SK-N-SH (cell line): ENCODE measurements around the gene FADS3. TPM values are rescaled to one million over a fixed set of nuclear protein-coding genes. Genes with fewer than 3 reads are reported as not detected.

Source experiments
- CTCF ChIA-PET: fragments of 300-600, 350-600 bp; formaldehyde crosslinking; extraction: SDS; loops from one replicate; lab custom pipeline; 2021; lab: Yijun Ruan, JAX
- POLR2A ChIA-PET: fragments of 350-600 bp; sonication (Branson Sonifier 250); formaldehyde crosslinking; extraction: SDS; loops from one replicate; lab custom pipeline; 2020; ENCODE audit warnings: antibody characterized with exemption, inconsistent platforms; lab: Yijun Ruan, JAX
- DNase-seq: peaks from one replicate; pipeline ENCODE4 v3.0.0; 2012
- H2AFZ ChIP-seq: fragments of 200-600 bp; sonication (generic); 2 replicates; pipeline ENCODE4 v1.8.1; 2016; ENCODE audit warnings: antibody characterized with exemption, mild to moderate bottlenecking, low read depth
- H3F3A ChIP-seq: fragments of 200-600 bp; sonication (generic); replicated peaks from 2 replicates; pipeline ENCODE3; 2016; ENCODE audit warnings: antibody characterized with exemption, mild to moderate bottlenecking; ENCODE audit not compliant: insufficient read depth
- H3K27ac ChIP-seq, 2 experiments: fragments of 200-500 bp in 1 of 2; fragments of 200-600 bp in 1 of 2; sonication (Bioruptor generic) in 1 of 2; sonication (generic), shearing (Covaris generic) in 1 of 2; 2 replicates each; pipeline versions ENCODE4 v1.5.1 to v1.6.1; 2014 to 2016; ENCODE audit warnings: low read depth in 2 of 2, inconsistent platforms in 1 of 2, low read length in 1 of 2, mild to moderate bottlenecking in 1 of 2, mixed read lengths in 1 of 2
- H3K27me3 ChIP-seq: fragments of 200-600 bp; sonication (generic), shearing (Covaris generic); 2 replicates; pipeline ENCODE4 v1.6.1; 2016; ENCODE audit warnings: mixed run types; ENCODE audit not compliant: insufficient read depth
- H3K36me3 ChIP-seq, 2 experiments: fragments of 200-500 bp in 1 of 2; fragments of 200-600 bp in 1 of 2; sonication (Bioruptor generic) in 1 of 2; sonication (generic) in 1 of 2; replicated peaks in 1 of 2; 2 replicates each; pipeline versions ENCODE3 to v1.5.1; 2014 to 2016; ENCODE audit warnings: low read length in 1 of 2, mild to moderate bottlenecking in 1 of 2; ENCODE audit not compliant: insufficient read depth in 2 of 2, control insufficient read depth in 1 of 2
- H3K4me1 ChIP-seq, 2 experiments: fragments of 200-500 bp in 1 of 2; fragments of 200-600 bp in 1 of 2; sonication (Bioruptor generic) in 1 of 2; sonication (generic), shearing (Covaris generic) in 1 of 2; 2 replicates each; pipeline versions ENCODE4 v1.5.1 to v1.6.1; 2014 to 2016; ENCODE audit warnings: low read depth in 1 of 2, low read length in 1 of 2, mixed run types in 1 of 2; ENCODE audit not compliant: insufficient read depth in 2 of 2, control insufficient read depth in 1 of 2
- H3K4me2 ChIP-seq: fragments of 200-600 bp; sonication (generic), shearing (Covaris generic); 2 replicates; pipeline ENCODE4 v1.6.1; 2017; ENCODE audit warnings: mixed run types
- H3K4me3 ChIP-seq, 2 experiments: fragments of 200-500 bp in 1 of 2; fragments of 200-600 bp in 1 of 2; sonication (Bioruptor generic) in 1 of 2; sonication (generic), shearing (Covaris generic) in 1 of 2; 2 replicates each; pipeline versions ENCODE4 v1.5.1 to v1.8.1; 2014 to 2016; ENCODE audit warnings: low read depth in 2 of 2, inconsistent platforms in 1 of 2, low read length in 1 of 2, mild to moderate bottlenecking in 1 of 2, mixed read lengths in 1 of 2, moderate library complexity in 1 of 2
- H3K79me2 ChIP-seq: fragments of 200-600 bp; sonication (generic); 2 replicates; pipeline ENCODE4 v1.8.1; 2017; ENCODE audit warnings: mild to moderate bottlenecking; ENCODE audit not compliant: insufficient read depth
- H3K9ac ChIP-seq: fragments of 200-600 bp; sonication (generic); 2 replicates; pipeline ENCODE4 v1.6.1; 2017; ENCODE audit warnings: mixed run types
- H3K9me2 ChIP-seq: fragments of 200-600 bp; sonication (generic); 2 replicates; pipeline ENCODE4 v1.6.1; 2017; ENCODE audit warnings: mixed run types
- H3K9me3 ChIP-seq: fragments of 200-600 bp; sonication (generic); 2 replicates; pipeline ENCODE4 v1.6.1; 2017; ENCODE audit warnings: mixed run types, mild to moderate bottlenecking, moderate library complexity
- H4K20me1 ChIP-seq: fragments of 200-600 bp; sonication (generic); 2 replicates; pipeline ENCODE4 v1.6.1; 2017; ENCODE audit warnings: mild to moderate bottlenecking, mixed run types; ENCODE audit not compliant: insufficient read depth
- CTCF ChIP-seq: fragments of 200-600 bp; sonication (generic); IDR thresholded peaks from 2 replicates; pipeline ENCODE4 v1.6.1; 2017; ENCODE audit warnings: antibody characterized with exemption, mild to moderate bottlenecking, moderate library complexity
- EZH2phosphoT487 ChIP-seq: fragments of 200-600 bp; sonication (generic); IDR thresholded peaks from 2 replicates; pipeline ENCODE4 v1.6.1; 2017; ENCODE audit warnings: low read depth, mixed run types, mild to moderate bottlenecking, antibody characterized with exemption, moderate library complexity, borderline replicate concordance
- FOXM1 ChIP-seq: IDR thresholded peaks from 2 replicates; pipeline ENCODE4 v1.4.0; 2012; ENCODE audit warnings: low read depth, mild to moderate bottlenecking
- GABPA ChIP-seq: IDR thresholded peaks from 2 replicates; pipeline ENCODE4 v1.4.0; 2012; ENCODE audit warnings: low read depth, mild to moderate bottlenecking
- GATA2 ChIP-seq: sonication (generic); formaldehyde crosslinking; IDR thresholded peaks from 2 replicates; pipeline ENCODE4 v1.5.0; 2020; ENCODE audit warnings: mild to moderate bottlenecking, missing genetic modification reagents
- MAX ChIP-seq: IDR thresholded peaks from 2 replicates; pipeline ENCODE4 v1.4.0; 2012; ENCODE audit warnings: low read depth
- MXI1 ChIP-seq: IDR thresholded peaks from 2 replicates; pipeline ENCODE4 v1.6.1; 2012; ENCODE audit warnings: mild to moderate bottlenecking, low read depth, low read length, improper control_type of control experiment
- NFIC ChIP-seq: IDR thresholded peaks from 2 replicates; pipeline ENCODE4 v1.4.0; 2012; ENCODE audit warnings: borderline replicate concordance
- NRF1 ChIP-seq: IDR thresholded peaks from 2 replicates; pipeline ENCODE4 v1.6.1; 2012; ENCODE audit warnings: low read depth, mild to moderate bottlenecking, low read length
- RCOR1 ChIP-seq: fragments of 150-350 bp; IDR thresholded peaks from 2 replicates; pipeline ENCODE4 v1.6.1; 2017; ENCODE audit warnings: antibody characterized with exemption, low read length
- REST ChIP-seq: IDR thresholded peaks from 2 replicates; pipeline ENCODE4 v1.6.1; 2012; ENCODE audit warnings: mild to moderate bottlenecking, low read depth, low read length, moderate library complexity
- RXRA ChIP-seq: IDR thresholded peaks from 2 replicates; pipeline ENCODE4 v1.4.0; 2012; ENCODE audit warnings: low read depth, mild to moderate bottlenecking, borderline replicate concordance
- TCF12 ChIP-seq: IDR thresholded peaks from 2 replicates; pipeline ENCODE4 v1.4.0; 2012
- USF1 ChIP-seq: IDR thresholded peaks from 2 replicates; pipeline ENCODE4 v1.4.0; 2012; ENCODE audit warnings: low read depth, borderline replicate concordance
- WGBS: methylation state at CpG from one replicate; pipeline ENCODE4 v1.1.6; 2017; ENCODE audit warnings: low lambda C conversion rate; 5-methylcytosine and 5-hydroxymethylcytosine counted together
- polyA plus RNA-seq, 3 experiments: library from polyadenylated mRNA; depleted of rRNA; stranded (reverse); fragments of >200 nt; gene quantifications; 2 replicates each; pipeline ENCODE4 v1.2.3, GENCODE V29; 2012

The FADS3 gene
- polyA plus RNA-seq, 1 of the 3 experiments (the other 2 are of a cell fraction): 93.3 TPM

- DNase-seq: no peak
- Histone ChIP-seq H3K4me1 (peaks cover 0 to 13% of the 10 kb centered on the region in 2 experiments; a peak in 2 of 4 replicates), H2AFZ (no peak overlapping the region), H3K4me3 (no peak overlapping the region), H3K9me2 (no peaks in the 10 kb centered on the region), H3K9ac (no peak overlapping the region), H3K27me3 (no peaks in the 10 kb centered on the region), H4K20me1 (no peaks in the 10 kb centered on the region), H3F3A (no peaks in the 10 kb centered on the region), H3K4me2 (no peak overlapping the region), H3K79me2 (no peaks in the 10 kb centered on the region), H3K27ac (no peak overlapping the region), H3K36me3 (peaks cover 0 to 17% of the 10 kb centered on the region in 2 experiments), H3K9me3 (no peaks in the 10 kb centered on the region)
- TF ChIP-seq USF1: no peak
- no peak for TF ChIP-seq TCF12
- TF ChIP-seq FOXM1: no peak
- TF ChIP-seq RCOR1: no peak
- no peak for TF ChIP-seq REST
- no peak for TF ChIP-seq MXI1
- no peak for TF ChIP-seq GATA2 (CRISPR knock-in tag)
- TF ChIP-seq GABPA: no peak
- TF ChIP-seq RXRA: no peak
- no peak for TF ChIP-seq NRF1
- no peak for TF ChIP-seq EZH2phosphoT487
- TF ChIP-seq NFIC: no peak
- no peak for TF ChIP-seq CTCF
- no peak for TF ChIP-seq MAX
- POLR2A ChIA-PET: interaction anchor here (1.3 kb wide), 1 partner anchor 94 kb away, joined by 3 read pairs; no protein-coding TSS in a partner anchor
- CTCF ChIA-PET: interaction anchor here (1.2 to 10.6 kb wide), 7 partner anchors 10 to 234 kb away, joined by 3 to 91 read pairs (median 14); no protein-coding TSS in a partner anchor
- 87% methylated on average over 10 of the region's 12 CpGs for WGBS
Measured at GRCh38 chr11:61874377-61874809, 17.0 kb downstream of the FADS3 start.
